LNCaP clone FGC (cell line): ENCODE data around the gene GGT6.
A peak's percentile ranks its signal among the peaks of the same experiment; 100 is the strongest.

Experiments
- DNase-seq: peaks from one replicate; pipeline ENCODE4 v3.0.0-alpha.2; 2011; ENCODE audit warnings: low read depth
- H3K4me3 ChIP-seq: 2 replicates; pipeline ENCODE4 v1.5.1; 2011; ENCODE audit warnings: mild to moderate bottlenecking, low read depth, low read length, control low read depth
- TF ChIP-seq, protein P1 (sequence below): IDR thresholded peaks from 2 replicates; pipeline ENCODE4 v1.5.1; 2012; ENCODE audit warnings: mild to moderate bottlenecking; ENCODE audit not compliant: control insufficient read depth, insufficient read depth; ENCODE audit errors: extremely low read depth

Gene GGT6

DNA sequence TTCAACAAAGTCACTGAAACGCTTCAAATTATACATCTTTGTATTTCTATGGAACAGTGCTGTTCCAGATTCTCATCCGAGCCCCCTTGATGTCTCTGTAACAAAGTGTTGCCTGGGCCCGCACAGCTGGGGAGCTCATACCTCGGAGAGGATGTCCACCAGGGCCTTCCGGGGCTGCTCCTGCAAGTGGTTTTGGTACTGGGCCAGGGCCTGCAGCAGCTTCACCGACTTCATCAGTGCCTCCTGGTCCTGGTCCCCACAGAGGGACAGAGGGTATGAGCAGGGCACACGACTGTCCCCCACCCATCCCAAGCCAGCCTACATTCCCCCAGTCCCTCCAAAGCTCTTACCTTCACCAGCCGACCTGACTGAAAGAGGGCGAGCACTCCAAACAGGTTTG lies 6.7 kb downstream of the GGT6 start:
- H3K4me3 ChIP-seq: peak overlapping the region; percentile 99
- DNase-seq: no peak
- TF ChIP-seq, protein P1, sequence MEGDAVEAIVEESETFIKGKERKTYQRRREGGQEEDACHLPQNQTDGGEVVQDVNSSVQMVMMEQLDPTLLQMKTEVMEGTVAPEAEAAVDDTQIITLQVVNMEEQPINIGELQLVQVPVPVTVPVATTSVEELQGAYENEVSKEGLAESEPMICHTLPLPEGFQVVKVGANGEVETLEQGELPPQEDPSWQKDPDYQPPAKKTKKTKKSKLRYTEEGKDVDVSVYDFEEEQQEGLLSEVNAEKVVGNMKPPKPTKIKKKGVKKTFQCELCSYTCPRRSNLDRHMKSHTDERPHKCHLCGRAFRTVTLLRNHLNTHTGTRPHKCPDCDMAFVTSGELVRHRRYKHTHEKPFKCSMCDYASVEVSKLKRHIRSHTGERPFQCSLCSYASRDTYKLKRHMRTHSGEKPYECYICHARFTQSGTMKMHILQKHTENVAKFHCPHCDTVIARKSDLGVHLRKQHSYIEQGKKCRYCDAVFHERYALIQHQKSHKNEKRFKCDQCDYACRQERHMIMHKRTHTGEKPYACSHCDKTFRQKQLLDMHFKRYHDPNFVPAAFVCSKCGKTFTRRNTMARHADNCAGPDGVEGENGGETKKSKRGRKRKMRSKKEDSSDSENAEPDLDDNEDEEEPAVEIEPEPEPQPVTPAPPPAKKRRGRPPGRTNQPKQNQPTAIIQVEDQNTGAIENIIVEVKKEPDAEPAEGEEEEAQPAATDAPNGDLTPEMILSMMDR: no peak

GRCh38 chr17:4551796-4552525 lies 8.4 kb downstream of the GGT6 start:
- no peak for DNase-seq
- TF ChIP-seq, protein P1: no peak
- no peak overlapping the region for H3K4me3 ChIP-seq

DNA sequence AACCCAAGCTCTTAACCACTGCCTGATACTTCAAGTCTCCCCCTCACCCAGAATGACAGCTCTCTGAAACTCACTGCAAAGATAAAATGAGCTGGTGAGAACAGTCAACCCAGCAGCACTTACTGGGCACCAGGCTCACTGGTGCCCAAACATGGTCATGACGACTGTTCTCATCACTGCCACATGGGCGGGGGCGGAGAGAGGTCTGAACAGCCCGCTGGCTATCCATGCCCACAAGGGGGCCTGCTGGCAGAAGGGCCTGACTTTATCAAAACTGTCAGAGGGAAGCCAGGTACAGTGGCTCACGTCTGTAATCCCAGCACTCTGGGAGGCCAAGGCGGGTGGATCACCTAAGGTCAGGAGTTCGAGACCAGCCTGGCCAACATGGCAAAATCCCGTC lies 9.2 kb downstream of the GGT6 start:
- no peak overlapping the region for H3K4me3 ChIP-seq
- DNase-seq: no peak
- TF ChIP-seq, protein P1: no peak

- H3K4me3 ChIP-seq: no peak overlapping the region
- TF ChIP-seq, protein P1: no peak
- no peak for DNase-seq
Measured at GRCh38 chr17:4550534-4551039, 9.8 kb downstream of the GGT6 start.

DNA sequence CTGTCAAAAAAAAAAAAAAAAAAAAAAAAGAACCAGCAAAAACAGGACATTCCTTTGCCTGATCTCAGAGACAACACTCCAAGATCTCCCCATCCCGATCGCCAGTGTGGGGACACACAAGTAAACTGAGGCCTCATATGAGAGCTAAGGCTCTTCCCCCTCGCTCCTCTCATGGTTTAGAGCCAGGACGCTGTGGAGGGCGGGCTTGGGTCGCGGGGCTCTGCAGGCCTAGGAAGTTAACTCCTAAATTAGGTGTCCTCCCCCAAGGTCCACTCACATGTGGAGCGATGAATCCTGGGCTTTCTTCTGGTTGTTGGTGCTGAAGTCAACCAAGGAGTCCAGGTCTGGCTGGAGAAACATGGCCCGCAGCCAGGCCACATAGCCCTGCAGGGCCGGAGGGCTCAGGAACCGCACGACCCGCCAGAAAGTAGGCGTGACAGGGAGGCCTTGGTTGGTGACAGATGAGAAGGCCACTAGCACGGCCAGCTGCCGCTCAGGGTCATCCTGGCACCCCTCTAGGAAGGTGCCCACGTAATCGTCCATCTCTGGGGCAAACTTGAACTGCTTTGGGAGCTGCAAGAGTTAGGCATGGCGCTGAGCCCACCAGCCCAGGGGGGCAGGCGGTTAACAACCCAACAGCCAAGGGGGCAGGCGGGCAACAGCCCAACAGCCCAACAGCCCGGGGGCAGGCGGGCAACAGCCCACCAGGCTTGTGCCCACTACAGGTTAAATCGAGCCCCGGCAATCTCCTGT lies 10.4 kb downstream of the GGT6 start:
- no peak for DNase-seq
- TF ChIP-seq, protein P1: no peak
- no peak overlapping the region for H3K4me3 ChIP-seq

- DNase-seq: no peak
- no peak overlapping the region for H3K4me3 ChIP-seq
- TF ChIP-seq, protein P1: no peak
Measured at GRCh38 chr17:4548721-4549531, 11.5 kb downstream of the GGT6 start.
